Measurements from ENCODE around the gene TRAT1.

TRAT1 gene

DNA sequence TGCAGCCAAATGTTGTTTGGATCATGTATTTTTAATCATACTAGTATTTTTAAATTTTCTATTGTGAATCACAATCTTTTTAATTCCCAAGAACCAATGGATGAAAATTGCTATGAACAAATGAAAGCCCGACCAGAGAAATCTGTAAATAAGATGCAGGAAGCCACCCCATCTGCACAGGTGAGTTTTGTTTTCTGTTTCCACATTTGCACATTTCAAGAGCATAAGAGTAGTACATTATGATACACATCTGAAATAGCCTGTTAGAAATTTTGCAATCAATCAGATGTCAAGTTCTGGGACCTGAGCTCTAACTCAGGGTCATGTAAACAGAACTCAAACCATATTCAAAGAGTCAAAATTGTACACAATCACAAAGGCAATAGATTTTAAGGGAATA is 26.5 kb downstream of the TRAT1 start:
- no peak for DNase-seq (ENCODE audit: extremely low read depth, low read depth)
- TF ChIP-seq, protein P1, sequence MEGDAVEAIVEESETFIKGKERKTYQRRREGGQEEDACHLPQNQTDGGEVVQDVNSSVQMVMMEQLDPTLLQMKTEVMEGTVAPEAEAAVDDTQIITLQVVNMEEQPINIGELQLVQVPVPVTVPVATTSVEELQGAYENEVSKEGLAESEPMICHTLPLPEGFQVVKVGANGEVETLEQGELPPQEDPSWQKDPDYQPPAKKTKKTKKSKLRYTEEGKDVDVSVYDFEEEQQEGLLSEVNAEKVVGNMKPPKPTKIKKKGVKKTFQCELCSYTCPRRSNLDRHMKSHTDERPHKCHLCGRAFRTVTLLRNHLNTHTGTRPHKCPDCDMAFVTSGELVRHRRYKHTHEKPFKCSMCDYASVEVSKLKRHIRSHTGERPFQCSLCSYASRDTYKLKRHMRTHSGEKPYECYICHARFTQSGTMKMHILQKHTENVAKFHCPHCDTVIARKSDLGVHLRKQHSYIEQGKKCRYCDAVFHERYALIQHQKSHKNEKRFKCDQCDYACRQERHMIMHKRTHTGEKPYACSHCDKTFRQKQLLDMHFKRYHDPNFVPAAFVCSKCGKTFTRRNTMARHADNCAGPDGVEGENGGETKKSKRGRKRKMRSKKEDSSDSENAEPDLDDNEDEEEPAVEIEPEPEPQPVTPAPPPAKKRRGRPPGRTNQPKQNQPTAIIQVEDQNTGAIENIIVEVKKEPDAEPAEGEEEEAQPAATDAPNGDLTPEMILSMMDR (IDR thresholded peaks at IDR 0.05; ENCODE audit: low read depth, low read length), result no peak

DNA sequence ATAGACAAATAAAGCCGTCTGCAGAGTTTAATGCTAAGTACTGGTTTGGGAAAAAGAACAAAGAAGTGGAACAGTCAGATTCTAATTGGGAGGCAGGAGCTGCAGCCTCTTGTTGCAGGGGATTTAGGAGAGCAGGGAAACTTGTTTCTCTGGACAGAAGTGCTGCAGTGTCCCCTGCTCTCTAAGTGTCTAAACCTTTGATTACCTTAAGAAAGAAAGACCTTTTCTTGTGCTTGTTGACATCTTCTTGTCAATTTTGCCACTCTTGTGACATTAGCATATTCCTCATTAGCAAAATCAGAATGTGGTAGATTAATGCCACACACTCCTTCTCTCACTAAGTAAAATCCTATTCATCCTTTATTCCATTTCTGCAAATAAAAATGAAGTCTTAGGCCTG is 38.8 kb downstream of the TRAT1 start:
- TF ChIP-seq, protein P1 (IDR thresholded peaks at IDR 0.05; ENCODE audit: low read depth, low read length), result no peak
- DNase-seq (ENCODE audit: extremely low read depth, low read depth), result no peak

DNA sequence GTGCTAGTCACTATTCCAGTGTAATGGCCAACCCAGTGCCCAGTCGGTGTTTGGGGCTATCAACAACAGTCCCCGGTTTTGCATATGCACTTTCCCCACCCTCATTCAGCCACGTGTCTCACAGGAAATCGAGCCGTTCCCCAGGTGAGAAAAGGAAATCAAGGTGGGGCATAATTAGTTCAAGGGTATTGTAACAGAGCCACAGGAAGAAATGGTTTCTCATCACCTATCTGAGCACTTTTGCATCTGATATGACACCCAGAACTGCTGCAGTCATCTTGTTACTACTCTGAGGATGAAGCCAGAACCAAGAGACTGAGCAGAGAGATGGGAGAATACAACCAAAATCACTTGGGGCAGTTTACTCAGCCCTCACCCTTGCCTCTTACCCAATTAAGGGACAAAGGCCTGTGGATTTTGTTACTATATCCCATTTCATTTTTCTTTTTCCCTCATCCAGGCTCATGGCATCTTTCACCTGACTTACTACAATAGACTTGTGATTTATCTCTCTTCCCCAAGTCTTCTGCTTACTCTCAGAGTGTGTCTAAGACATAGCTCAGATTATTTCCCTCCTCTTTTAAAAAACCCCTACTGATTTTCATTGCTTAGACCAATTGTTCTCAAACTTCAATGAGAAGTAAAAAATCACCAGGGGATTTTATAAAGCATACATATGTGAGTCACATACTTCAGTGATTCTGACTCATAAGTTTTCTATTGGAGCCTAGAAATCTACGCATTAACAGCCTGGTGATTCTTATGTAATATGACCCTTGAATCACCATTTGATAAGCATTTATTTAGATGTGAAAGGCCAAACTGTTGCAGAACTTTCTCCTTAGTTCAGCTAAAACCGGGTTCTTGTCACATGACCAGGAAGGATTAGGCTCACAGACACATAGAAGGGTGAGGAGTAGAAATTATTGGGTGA is 40.5 kb downstream of the TRAT1 start:
- no peak for DNase-seq (ENCODE audit: extremely low read depth, low read depth)

DNA sequence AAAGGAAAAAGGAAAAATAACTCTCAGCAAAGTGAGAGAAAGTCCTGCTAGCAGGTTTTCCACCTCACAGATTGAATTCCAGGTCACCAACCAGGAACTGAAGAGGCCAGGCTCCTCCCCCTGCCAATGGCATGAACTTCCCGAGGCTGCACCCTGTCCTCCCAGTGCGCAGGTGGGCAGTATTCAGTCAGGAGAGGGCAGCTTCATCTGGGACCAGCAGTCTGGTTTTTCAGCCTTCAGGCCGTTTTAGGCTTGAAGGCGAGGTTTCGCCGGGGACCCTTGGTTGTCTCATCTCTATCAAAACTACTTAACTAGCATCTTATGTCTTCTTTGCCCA is 41.2 kb downstream of the TRAT1 start:
- TF ChIP-seq, protein P1 (IDR thresholded peaks at IDR 0.05; ENCODE audit: low read depth, low read length), result no peak
- DNase-seq (ENCODE audit: extremely low read depth, low read depth), result no peak

More for the DNA sequence above, 40.5 kb downstream of the TRAT1 start:
- TF ChIP-seq, protein P1 (IDR thresholded peaks at IDR 0.05; ENCODE audit: low read depth, low read length), result no peak

DNA sequence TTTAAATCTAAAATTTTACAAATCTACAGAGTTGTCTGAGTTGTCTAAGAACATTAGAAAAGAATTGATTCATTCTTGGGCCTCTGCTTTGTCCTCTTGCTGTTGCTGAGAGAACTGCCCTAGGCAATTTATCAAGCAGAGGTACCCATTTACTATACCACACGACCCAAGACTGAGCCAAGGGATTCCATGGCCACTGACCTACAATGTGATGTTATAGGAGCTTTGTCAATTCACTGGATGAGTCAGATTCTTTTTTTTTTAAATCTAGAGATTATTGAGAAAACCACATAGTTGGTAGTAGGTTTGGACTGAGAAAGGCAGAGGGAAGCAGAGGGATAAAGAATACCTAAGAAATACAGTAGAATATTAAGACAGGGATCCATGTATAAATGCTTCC is 55.3 kb downstream of the TRAT1 start:
- TF ChIP-seq, protein P1 (IDR thresholded peaks at IDR 0.05; ENCODE audit: low read depth, low read length), result no peak
- DNase-seq (ENCODE audit: extremely low read depth, low read depth), result no peak

DNA sequence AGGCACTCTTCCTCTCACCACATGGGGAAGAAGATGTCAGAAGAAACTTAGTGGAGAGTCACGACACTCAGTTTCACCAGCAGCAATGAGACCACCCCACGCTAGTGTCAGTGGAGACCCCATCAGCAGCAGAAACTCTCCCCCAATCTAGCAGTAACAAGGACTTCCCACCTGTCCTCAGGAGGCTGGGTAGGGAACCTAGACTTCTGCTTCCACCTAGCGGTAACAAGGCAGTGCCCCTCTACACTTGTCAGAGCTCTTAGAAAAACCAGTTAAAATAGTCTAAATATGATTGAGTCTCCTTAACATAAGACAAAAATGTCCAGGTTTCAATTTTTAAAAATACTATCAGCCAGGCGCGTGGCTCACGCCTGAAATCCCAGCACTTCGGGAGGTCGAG is 57.3 kb downstream of the TRAT1 start:
- DNase-seq (ENCODE audit: extremely low read depth, low read depth), result no peak
- TF ChIP-seq, protein P1 (IDR thresholded peaks at IDR 0.05; ENCODE audit: low read depth, low read length), result no peak

DNA sequence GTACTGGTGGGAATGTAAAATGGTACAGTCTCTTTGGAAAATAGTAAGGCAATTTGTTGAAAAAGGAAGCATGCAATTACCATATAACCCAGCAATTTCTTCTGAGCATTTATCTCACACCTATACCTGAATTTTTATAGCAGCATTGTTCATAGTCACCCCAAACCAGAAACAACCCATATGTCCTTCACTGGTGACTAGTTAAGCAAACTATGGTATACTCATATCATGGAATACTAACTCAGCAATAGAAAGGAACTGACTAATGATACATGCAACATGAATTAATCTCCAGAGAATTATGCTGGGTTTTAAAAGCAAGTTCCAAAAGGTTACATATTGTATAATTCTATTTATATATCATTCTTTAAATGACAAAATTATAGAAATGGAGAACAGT is 60.2 kb downstream of the TRAT1 start:
- TF ChIP-seq, protein P1 (IDR thresholded peaks at IDR 0.05; ENCODE audit: low read depth, low read length), result no peak
- no peak for DNase-seq (ENCODE audit: extremely low read depth, low read depth)
